ENCODE data around the gene DHRS7C. TPM values are rescaled to one million over a fixed set of nuclear protein-coding genes. Genes with fewer than 3 reads are reported as not detected.

The DHRS7C gene
- total and polyA plus RNA-seq, 2 donors (not counting 3 experiments of a cell fraction or from before 2014, with no cell fraction given), result not detected

- H3K4me2 ChIP-seq (ENCODE audit: insufficient read depth, low read length), result no peak overlapping the region
- TF ChIP-seq EZH2 (IDR thresholded peaks at IDR 0.05; ENCODE audit: borderline replicate concordance, low read depth, low read length, severe bottlenecking), result no peak
- TF ChIP-seq CTCF (IDR thresholded peaks at IDR 0.05; ENCODE audit: extremely low read depth in 1 of 2, insufficient read depth in 1 of 2, low read depth in 1 of 2, low read length in 2 of 2), result no peak
- TF ChIP-seq MYC (IDR thresholded peaks at IDR 0.05; ENCODE audit: low read depth, low read length), result no peak
- no peak for TF ChIP-seq JUN (IDR thresholded peaks at IDR 0.05; ENCODE audit: borderline replicate concordance, insufficient read depth, insufficient read length, low read depth)
- TF ChIP-seq GATA2 (IDR thresholded peaks at IDR 0.05; ENCODE audit: insufficient read depth, insufficient read length, low read depth, low read length), result no peak
- TF ChIP-seq FOS (IDR thresholded peaks at IDR 0.05; ENCODE audit: borderline replicate concordance, insufficient read depth, low read length), result no peak
- TF ChIP-seq POLR2AphosphoS5 (IDR thresholded peaks at IDR 0.05; ENCODE audit: insufficient read depth, low read depth, low read length), result no peak
- TF ChIP-seq POLR2A (IDR thresholded peaks at IDR 0.05; ENCODE audit: low read depth, low read length), result no peak
- TF ChIP-seq MAX (IDR thresholded peaks at IDR 0.05; ENCODE audit: insufficient read depth, insufficient read length), result no peak
- no peak for FAIRE-seq
- no peak overlapping the region for H3K4me3 ChIP-seq (replicated peaks in 1 of 3; ENCODE audit: insufficient read depth in 1 of 3, low read depth in 1 of 3, low read length in 3 of 3)
- no peak overlapping the region for H2AFZ ChIP-seq (ENCODE audit: low read depth, low read length)
- peaks cover 5% of the 10 kb centered on the region for H3K9me3 ChIP-seq (replicated peaks; ENCODE audit: control insufficient read depth, insufficient read depth, low read length)
- H3K4me1 ChIP-seq (ENCODE audit: control insufficient read depth, extremely low read depth, insufficient read depth, low read length), result no peaks in the 10 kb centered on the region
- no peaks in the 10 kb centered on the region for H3K9me1 ChIP-seq (replicated peaks; ENCODE audit: control insufficient read depth, extremely low read depth, insufficient read depth, low read length)
- H3K79me2 ChIP-seq (ENCODE audit: control insufficient read depth, insufficient read depth, low read length), result no peaks in the 10 kb centered on the region
- DNase-seq (ENCODE audit: low read depth, low spot score), result no peak
- CTCF ChIA-PET, result no interaction called here
- no peaks in the 10 kb centered on the region for H4K20me1 ChIP-seq (replicated peaks; ENCODE audit: control insufficient read depth, extremely low read depth, insufficient read depth, low read length)
- no peak overlapping the region for H3K9ac ChIP-seq (replicated peaks; ENCODE audit: extremely low read depth, insufficient read depth, low read length)
- no peaks in the 10 kb centered on the region for H3K36me3 ChIP-seq (ENCODE audit: control insufficient read depth in 2 of 2, extremely low read depth in 1 of 2, insufficient read depth in 2 of 2, low read length in 2 of 2)
- H3K27me3 ChIP-seq (ENCODE audit: control insufficient read depth in 2 of 2, insufficient read depth in 2 of 2, low read length in 2 of 2), result no peaks in the 10 kb centered on the region
- no TSS peak for BruUV-seq (replicated peaks)
- intact Hi-C loops (cut with micrococcal nuclease), result no loop called here
- dilution Hi-C loops (cut with MboI; ENCODE audit: extremely low pct_ligation_motif_present, low sequenced_read_pairs), result no loop called here
- POLR2A ChIA-PET, result no interaction called here
- no peak overlapping the region for H3K27ac ChIP-seq (ENCODE audit: insufficient read depth, low read depth, low read length)
These were observed 7.3 kb upstream of the DHRS7C start for GRCh38 chr17:9798724-9799123.

All from endothelial cell of umbilical vein (primary cell).